GM12878 (cell line): ENCODE measurements around the gene REPS1.
"Not testable (repeated sequence)": the region's sequence is repeated elsewhere in the genome, so short reads cannot be mapped to it uniquely, and the experiment has no call there.

Source experiments
- BRCA1 ChIP-seq: IDR thresholded peaks from 2 replicates; pipeline ENCODE4 v1.6.1; 2011; ENCODE audit warnings: low read depth, low read length, improper control_type of control experiment
- CEBPB ChIP-seq, 2 experiments: fragments of 150-350 bp in 1 of 2; IDR thresholded peaks; 2 replicates each; pipeline ENCODE4 v1.6.1; 2012 to 2014; ENCODE audit warnings: low read depth in 2 of 2, low read length in 2 of 2, borderline replicate concordance in 1 of 2, inconsistent platforms in 1 of 2
- CTCF ChIP-seq, 3 experiments: IDR thresholded peaks in 2 of 3; conservative IDR thresholded peaks in 1 of 3; 2 replicates each; pipeline ENCODE4 v1.5.1; 2011; ENCODE audit warnings: low read depth in 3 of 3, low read length in 3 of 3, mild to moderate bottlenecking in 3 of 3, control low read depth in 2 of 3, moderate library complexity in 2 of 3, inconsistent platforms in 1 of 3, mixed read lengths in 1 of 3; ENCODE audit not compliant: control insufficient read depth in 2 of 3, insufficient read depth in 1 of 3; ENCODE audit errors: extremely low read depth in 1 of 3
- EP300 ChIP-seq, 2 experiments: fragments of 150-350 bp in 1 of 2; IDR thresholded peaks; 2 replicates each; pipeline ENCODE4 v1.6.1; 2011 to 2012; ENCODE audit warnings: low read depth in 2 of 2, low read length in 2 of 2, borderline replicate concordance in 1 of 2, improper control_type of control experiment in 1 of 2, inconsistent platforms in 1 of 2; ENCODE audit not compliant: control insufficient read depth in 1 of 2
- EZH2 ChIP-seq: IDR thresholded peaks from 2 replicates; pipeline ENCODE4 v1.6.1; 2012; ENCODE audit warnings: low read depth, mild to moderate bottlenecking, control low read depth, inconsistent platforms, low read length, borderline replicate concordance; ENCODE audit not compliant: control insufficient read depth
- FOXM1 ChIP-seq: IDR thresholded peaks from 2 replicates; pipeline ENCODE4 v1.6.1; 2012; ENCODE audit warnings: low read depth, mild to moderate bottlenecking, inconsistent platforms, low read length, moderate library complexity
- GABPA ChIP-seq: IDR thresholded peaks from 2 replicates; pipeline ENCODE4 v1.6.1; 2014; ENCODE audit warnings: antibody characterized with exemption, low read depth, mild to moderate bottlenecking, inconsistent platforms
- JUNB ChIP-seq: IDR thresholded peaks from 2 replicates; pipeline ENCODE4 v1.6.1; 2016; ENCODE audit warnings: antibody characterized with exemption, mild to moderate bottlenecking
- MXI1 ChIP-seq: fragments of 150-350 bp; IDR thresholded peaks from 2 replicates; pipeline ENCODE4 v1.6.1; 2011; ENCODE audit warnings: low read depth, mild to moderate bottlenecking, inconsistent platforms, low read length, improper control_type of control experiment
- NRF1 ChIP-seq: conservative IDR thresholded peaks from 2 replicates; pipeline ENCODE4 v1.6.1; 2011; ENCODE audit warnings: mild to moderate bottlenecking, low read depth, low read length, improper control_type of control experiment
- POLR2AphosphoS5 ChIP-seq: IDR thresholded peaks from 2 replicates; pipeline ENCODE4 v1.6.1; 2011; ENCODE audit warnings: mild to moderate bottlenecking, low read length, inconsistent platforms
- POU2F2 ChIP-seq: IDR thresholded peaks from 3 replicates; pipeline ENCODE4 v1.6.1; 2011; ENCODE audit warnings: low read depth, mild to moderate bottlenecking, low read length, borderline replicate concordance
- USF2 ChIP-seq: IDR thresholded peaks from 2 replicates; pipeline ENCODE4 v1.6.1; 2011; ENCODE audit warnings: low read depth, low read length, improper control_type of control experiment, borderline replicate concordance
- TF ChIP-seq, protein P1 (sequence below): fragments of 450-650 bp; conservative IDR thresholded peaks from 2 replicates; pipeline ENCODE4 v1.6.1; 2017; ENCODE audit warnings: mild to moderate bottlenecking, moderate library complexity

DNA sequence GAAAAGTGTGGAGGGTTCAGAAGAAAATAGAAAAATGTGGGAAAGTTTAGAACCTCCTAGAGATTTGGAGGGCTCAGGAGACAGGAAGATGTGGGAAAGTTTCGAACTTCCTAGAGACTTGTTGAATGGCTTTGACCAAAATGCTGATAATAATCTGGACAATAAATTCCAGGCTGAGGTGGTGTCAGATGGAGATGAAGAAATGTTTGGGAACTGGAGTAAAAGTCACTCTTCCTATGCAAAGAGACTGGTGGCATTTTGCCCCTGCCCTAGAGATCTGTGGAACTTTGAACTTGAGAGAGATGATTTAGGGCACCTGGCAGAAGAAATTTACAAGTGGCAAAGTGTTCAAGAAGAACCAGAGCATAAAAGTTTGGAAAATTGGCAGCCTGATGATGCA lies 5.4 kb upstream of the REPS1 start:
- not testable (repeated sequence) for TF ChIP-seq CTCF (IDR thresholded peaks at IDR 0.05 in 2 of 3, conservative IDR thresholded peaks at IDR 0.05 in 1 of 3; ENCODE audit: control insufficient read depth in 2 of 3, extremely low read depth in 1 of 3, insufficient read depth in 1 of 3, low read depth in 3 of 3, low read length in 3 of 3); POU2F2; EP300 (IDR thresholded peaks at IDR 0.05; ENCODE audit: borderline replicate concordance in 1 of 2, control insufficient read depth in 1 of 2, low read depth in 2 of 2, low read length in 2 of 2); JUNB; EZH2; GABPA; CEBPB (IDR thresholded peaks at IDR 0.05; ENCODE audit: borderline replicate concordance in 1 of 2, low read depth in 2 of 2, low read length in 2 of 2); USF2; BRCA1; NRF1; MXI1; FOXM1; POLR2AphosphoS5
- TF ChIP-seq, protein P1, sequence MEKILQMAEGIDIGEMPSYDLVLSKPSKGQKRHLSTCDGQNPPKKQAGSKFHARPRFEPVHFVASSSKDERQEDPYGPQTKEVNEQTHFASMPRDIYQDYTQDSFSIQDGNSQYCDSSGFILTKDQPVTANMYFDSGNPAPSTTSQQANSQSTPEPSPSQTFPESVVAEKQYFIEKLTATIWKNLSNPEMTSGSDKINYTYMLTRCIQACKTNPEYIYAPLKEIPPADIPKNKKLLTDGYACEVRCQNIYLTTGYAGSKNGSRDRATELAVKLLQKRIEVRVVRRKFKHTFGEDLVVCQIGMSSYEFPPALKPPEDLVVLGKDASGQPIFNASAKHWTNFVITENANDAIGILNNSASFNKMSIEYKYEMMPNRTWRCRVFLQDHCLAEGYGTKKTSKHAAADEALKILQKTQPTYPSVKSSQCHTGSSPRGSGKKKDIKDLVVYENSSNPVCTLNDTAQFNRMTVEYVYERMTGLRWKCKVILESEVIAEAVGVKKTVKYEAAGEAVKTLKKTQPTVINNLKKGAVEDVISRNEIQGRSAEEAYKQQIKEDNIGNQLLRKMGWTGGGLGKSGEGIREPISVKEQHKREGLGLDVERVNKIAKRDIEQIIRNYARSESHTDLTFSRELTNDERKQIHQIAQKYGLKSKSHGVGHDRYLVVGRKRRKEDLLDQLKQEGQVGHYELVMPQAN: not testable (repeated sequence)
